ENCODE results near the gene MBTPS1.
A peak's percentile ranks its signal among the peaks of the same experiment; 100 is the strongest.

The MBTPS1 gene

GRCh38 chr16:84153660-84154214 is 37.0 kb upstream of the MBTPS1 start:
- H3K9me3 ChIP-seq (ENCODE audit: insufficient read depth, low read length) = no peaks in the 10 kb centered on the region
- no peaks in the 10 kb centered on the region for H3F3A ChIP-seq (ENCODE audit: insufficient read depth)
- no peaks in the 10 kb centered on the region for H3K79me2 ChIP-seq (ENCODE audit: insufficient read depth, low read length)
- H3K9ac ChIP-seq (ENCODE audit: low read length) = no peak overlapping the region
- H3K9me2 ChIP-seq (replicated peaks; ENCODE audit: insufficient read depth, low read length) = no peaks in the 10 kb centered on the region
- no peaks in the 10 kb centered on the region for H3K36me3 ChIP-seq (ENCODE audit: low read length)
- no peak overlapping the region for H3K27ac ChIP-seq (ENCODE audit: low read depth, low read length)
- H2AFZ ChIP-seq (ENCODE audit: low read depth, low read length, severe bottlenecking) = no peak overlapping the region
- no peak overlapping the region for H3K4me2 ChIP-seq (ENCODE audit: low read depth, low read length, poor library complexity, severe bottlenecking)
- no peaks in the 10 kb centered on the region for H4K20me1 ChIP-seq (ENCODE audit: low read depth, low read length)
- TF ChIP-seq EZH2phosphoT487 (conservative IDR thresholded peaks at IDR 0.05; ENCODE audit: low read length) = no peak
- TF ChIP-seq, protein P1, sequence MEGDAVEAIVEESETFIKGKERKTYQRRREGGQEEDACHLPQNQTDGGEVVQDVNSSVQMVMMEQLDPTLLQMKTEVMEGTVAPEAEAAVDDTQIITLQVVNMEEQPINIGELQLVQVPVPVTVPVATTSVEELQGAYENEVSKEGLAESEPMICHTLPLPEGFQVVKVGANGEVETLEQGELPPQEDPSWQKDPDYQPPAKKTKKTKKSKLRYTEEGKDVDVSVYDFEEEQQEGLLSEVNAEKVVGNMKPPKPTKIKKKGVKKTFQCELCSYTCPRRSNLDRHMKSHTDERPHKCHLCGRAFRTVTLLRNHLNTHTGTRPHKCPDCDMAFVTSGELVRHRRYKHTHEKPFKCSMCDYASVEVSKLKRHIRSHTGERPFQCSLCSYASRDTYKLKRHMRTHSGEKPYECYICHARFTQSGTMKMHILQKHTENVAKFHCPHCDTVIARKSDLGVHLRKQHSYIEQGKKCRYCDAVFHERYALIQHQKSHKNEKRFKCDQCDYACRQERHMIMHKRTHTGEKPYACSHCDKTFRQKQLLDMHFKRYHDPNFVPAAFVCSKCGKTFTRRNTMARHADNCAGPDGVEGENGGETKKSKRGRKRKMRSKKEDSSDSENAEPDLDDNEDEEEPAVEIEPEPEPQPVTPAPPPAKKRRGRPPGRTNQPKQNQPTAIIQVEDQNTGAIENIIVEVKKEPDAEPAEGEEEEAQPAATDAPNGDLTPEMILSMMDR (IDR thresholded peaks at IDR 0.05; ENCODE audit: insufficient read depth, low read length, poor library complexity, severe bottlenecking) = no peak
- H3K4me3 ChIP-seq (ENCODE audit: insufficient read depth, low read length, poor library complexity, severe bottlenecking) = no peak overlapping the region
- no peaks in the 10 kb centered on the region for H3K27me3 ChIP-seq (ENCODE audit: low read length)

DNA sequence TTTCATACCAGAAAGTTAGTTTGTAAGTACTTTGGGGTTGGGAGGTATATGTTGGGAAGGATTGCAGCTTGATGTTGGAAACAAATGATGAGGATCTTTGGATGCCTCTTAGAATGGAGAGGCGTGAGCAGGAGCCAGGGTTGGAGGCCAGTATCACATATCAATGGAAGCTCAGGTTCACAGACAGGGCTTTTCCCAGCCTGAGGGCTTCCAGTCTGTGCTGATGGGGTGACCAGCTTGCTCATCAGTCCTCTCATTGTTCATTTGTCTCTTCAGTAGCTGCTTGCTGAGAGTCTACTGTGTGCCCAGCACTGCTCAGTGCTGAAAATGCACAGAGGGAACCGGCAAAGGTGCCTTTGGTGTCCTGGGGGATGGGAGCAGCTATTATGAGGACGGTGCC is 34.2 kb upstream of the MBTPS1 start:
- Histone ChIP-seq H3K4me3 (ENCODE audit: insufficient read depth, low read length, poor library complexity, severe bottlenecking) (no peak overlapping the region), H3K9ac (ENCODE audit: low read length) (no peak overlapping the region), H3K9me2 (replicated peaks; ENCODE audit: insufficient read depth, low read length) (no peaks in the 10 kb centered on the region), H3K79me2 (ENCODE audit: insufficient read depth, low read length) (no peaks in the 10 kb centered on the region), H2AFZ (ENCODE audit: low read depth, low read length, severe bottlenecking) (no peak overlapping the region), H3F3A (ENCODE audit: insufficient read depth) (no peaks in the 10 kb centered on the region), H3K27me3 (ENCODE audit: low read length) (no peaks in the 10 kb centered on the region), H3K27ac (ENCODE audit: low read depth, low read length) (no peak overlapping the region), H3K4me2 (ENCODE audit: low read depth, low read length, poor library complexity, severe bottlenecking) (no peak overlapping the region), H3K9me3 (ENCODE audit: insufficient read depth, low read length) (no peaks in the 10 kb centered on the region), H4K20me1 (ENCODE audit: low read depth, low read length) (no peaks in the 10 kb centered on the region), H3K36me3 (ENCODE audit: low read length) (no peaks in the 10 kb centered on the region)
- no peak for TF ChIP-seq EZH2phosphoT487 (conservative IDR thresholded peaks at IDR 0.05; ENCODE audit: low read length)
- TF ChIP-seq, protein P1 (IDR thresholded peaks at IDR 0.05; ENCODE audit: insufficient read depth, low read length, poor library complexity, severe bottlenecking) = no peak

- Histone ChIP-seq H3K9ac (ENCODE audit: low read length) (peak within 1 kb of the TSS; percentile 80), H4K20me1 (ENCODE audit: low read depth, low read length) (no peaks in the 10 kb centered on the region), H3K9me2 (replicated peaks; ENCODE audit: insufficient read depth, low read length) (no peaks in the 10 kb centered on the region), H3K4me2 (ENCODE audit: low read depth, low read length, poor library complexity, severe bottlenecking) (peak within 1 kb of the TSS; percentile 85), H3K4me3 (ENCODE audit: insufficient read depth, low read length, poor library complexity, severe bottlenecking) (peak within 1 kb of the TSS; percentile 69), H3K9me3 (ENCODE audit: insufficient read depth, low read length) (no peaks in the 10 kb centered on the region), H2AFZ (ENCODE audit: low read depth, low read length, severe bottlenecking) (peak within 1 kb of the TSS; percentile 71), H3F3A (ENCODE audit: insufficient read depth) (peaks cover 5% of the 10 kb centered on the region; the same call in 1 of the 2 replicates), H3K27ac (ENCODE audit: low read depth, low read length) (peak within 1 kb of the TSS; percentile 47; the same call in 1 of the 2 replicates), H3K27me3 (ENCODE audit: low read length) (no peaks in the 10 kb centered on the region), H3K79me2 (ENCODE audit: insufficient read depth, low read length) (peaks cover 22% of the 10 kb centered on the region; the same call in 1 of the 2 replicates), H3K36me3 (ENCODE audit: low read length) (no peaks in the 10 kb centered on the region)
- TF ChIP-seq, protein P1 (IDR thresholded peaks at IDR 0.05; ENCODE audit: insufficient read depth, low read length, poor library complexity, severe bottlenecking) = peak; percentile 30
- TF ChIP-seq EZH2phosphoT487 (conservative IDR thresholded peaks at IDR 0.05; ENCODE audit: low read length) = no peak
Measured at GRCh38 chr16:84144859-84145639, 28.3 kb upstream of the MBTPS1 start, which contains the start of the genes DNAAF1 and HSDL1. DNAAF1 (plus strand) TSS chr16:84145308; CDS start chr16:84145441, 133 bp downstream. HSDL1 (minus strand) TSS chr16:84145177; CDS start chr16:84131321, 13,856 bp downstream.
